H1 (cell line): ENCODE measurements around the gene ZMYM4. TPM values are rescaled to one million over a fixed set of nuclear protein-coding genes. Genes with fewer than 3 reads are reported as not detected.

ENCODE experiments used
- CTCF ChIA-PET: fragments of 300-600 bp; sonication (Branson Sonifier 250); formaldehyde crosslinking; loops from one replicate; lab custom pipeline; 2021; ENCODE audit not compliant: partially characterized antibody; lab: Charles Lee
- POLR2A ChIA-PET: fragments of 300-600 bp; sonication (Branson Sonifier 250); formaldehyde crosslinking; loops from one replicate; lab custom pipeline; 2021; ENCODE audit warnings: inconsistent platforms; ENCODE audit not compliant: partially characterized antibody; lab: Charles Lee
- DNase-seq, 2 experiments: peaks; one replicate each; pipeline versions ENCODE4 v3.0.0 to v3.0.0-alpha.2; 2010 to 2022; ENCODE audit warnings: low spot score in 2 of 2, low read depth in 1 of 2, mixed read lengths in 1 of 2
- FAIRE-seq: peaks from 2 replicates; lab custom pipeline; 2011; peaks lifted over from hg19 to GRCh38; lab: Jason Lieb, UNC
- H2AFZ ChIP-seq: 2 replicates; pipeline ENCODE4 v1.8.1; 2012; ENCODE audit warnings: low read length, inconsistent platforms
- H2AK5ac ChIP-seq: 2 replicates; pipeline ENCODE4 v1.6.1; 2013; ENCODE audit warnings: low read depth, low read length
- H2BK120ac ChIP-seq: replicated peaks from 2 replicates; pipeline ENCODE3; 2013; ENCODE audit warnings: low read depth, low read length, inconsistent platforms
- H2BK12ac ChIP-seq: 2 replicates; pipeline ENCODE4 v1.6.1; 2013; ENCODE audit warnings: low read depth, low read length
- H2BK15ac ChIP-seq: 2 replicates; pipeline ENCODE4 v1.6.1; 2013; ENCODE audit warnings: low read length
- H2BK20ac ChIP-seq: 2 replicates; pipeline ENCODE4 v1.6.1; 2013; ENCODE audit warnings: low read length
- H2BK5ac ChIP-seq: 2 replicates; pipeline ENCODE4 v1.6.1; 2013; ENCODE audit warnings: low read depth, low read length
- H3K14ac ChIP-seq: 2 replicates; pipeline ENCODE4 v1.6.1; 2013; ENCODE audit warnings: inconsistent platforms; ENCODE audit not compliant: insufficient read length
- H3K18ac ChIP-seq: 2 replicates; pipeline ENCODE4 v1.6.1; 2013; ENCODE audit warnings: low read length; ENCODE audit errors: extremely low read depth
- H3K23ac ChIP-seq: 2 replicates; pipeline ENCODE4 v1.6.1; 2013; ENCODE audit warnings: inconsistent platforms; ENCODE audit not compliant: insufficient read length
- H3K23me2 ChIP-seq: 2 replicates; pipeline ENCODE4 v1.6.1; 2013; ENCODE audit warnings: low read depth, low read length
- H3K27ac ChIP-seq: 2 replicates; pipeline ENCODE4 v1.6.1; 2011; ENCODE audit warnings: low read depth, low read length, inconsistent platforms
- H3K27me3 ChIP-seq, 4 experiments: replicated peaks in 1 of 4; 1 replicate in 1 of 4; 2 replicates in 3 of 4; pipeline versions ENCODE4 v1.6.1 to v1.8.1; 2011 to 2013; ENCODE audit warnings: low read length in 3 of 4, mild to moderate bottlenecking in 3 of 4, inconsistent platforms in 2 of 4, mixed read lengths in 2 of 4, moderate library complexity in 1 of 4; ENCODE audit not compliant: control insufficient read depth in 3 of 4, insufficient read depth in 3 of 4; ENCODE audit errors: extremely low read depth in 1 of 4
- H3K36me3 ChIP-seq, 4 experiments: 2 replicates each; pipeline versions ENCODE4 v1.6.1 to v1.8.1; 2011 to 2013; ENCODE audit warnings: mild to moderate bottlenecking in 4 of 4, low read length in 3 of 4, moderate library complexity in 2 of 4, control low read depth in 1 of 4, inconsistent platforms in 1 of 4; ENCODE audit not compliant: insufficient read depth in 4 of 4, control insufficient read depth in 2 of 4
- H3K4ac ChIP-seq: replicated peaks from 2 replicates; pipeline ENCODE3; 2013; ENCODE audit warnings: low read length, low read depth, mixed read lengths, inconsistent platforms; ENCODE audit not compliant: insufficient read length
- H3K4me1 ChIP-seq, 4 experiments: replicated peaks in 1 of 4; 1 replicate in 1 of 4; 2 replicates in 3 of 4; pipeline versions ENCODE4 v1.6.1 to v1.8.1; 2011 to 2013; ENCODE audit warnings: low read length in 3 of 4, inconsistent platforms in 2 of 4, mixed read lengths in 1 of 4; ENCODE audit not compliant: insufficient read depth in 4 of 4, control insufficient read depth in 3 of 4
- H3K4me2 ChIP-seq, 2 experiments: 2 replicates each; pipeline versions ENCODE4 v1.6.1 to v1.8.1; 2011 to 2013; ENCODE audit warnings: low read depth in 2 of 2, low read length in 2 of 2, control low read depth in 1 of 2, inconsistent platforms in 1 of 2, mild to moderate bottlenecking in 1 of 2; ENCODE audit not compliant: insufficient read depth in 1 of 2
- H3K4me3 ChIP-seq, 4 experiments: fragments of 200-600, 300-600 bp in 1 of 4; sonication (generic), shearing (Covaris generic), sonication (Bioruptor Twin) in 1 of 4; 2 replicates each; pipeline versions ENCODE4 v1.5.1 to v1.8.1; 2011 to 2016; ENCODE audit warnings: low read length in 4 of 4, low read depth in 3 of 4, control low read depth in 2 of 4, inconsistent platforms in 2 of 4, mild to moderate bottlenecking in 2 of 4, mixed read lengths in 1 of 4, moderate library complexity in 1 of 4; ENCODE audit not compliant: insufficient read depth in 2 of 4; ENCODE audit errors: extremely low read depth in 1 of 4
- H3K56ac ChIP-seq: replicated peaks from 2 replicates; pipeline ENCODE3; 2013; ENCODE audit warnings: low read depth, mild to moderate bottlenecking, mixed read lengths, low read length, inconsistent platforms; ENCODE audit not compliant: insufficient read length
- H3K79me1 ChIP-seq: 2 replicates; pipeline ENCODE4 v1.6.1; 2013; ENCODE audit warnings: low read depth, low read length, control low read depth
- H3K79me2 ChIP-seq, 2 experiments: 2 replicates each; pipeline versions ENCODE4 v1.6.1 to v1.8.1; 2012 to 2013; ENCODE audit warnings: low read length in 2 of 2, mild to moderate bottlenecking in 2 of 2, inconsistent platforms in 1 of 2; ENCODE audit not compliant: insufficient read depth in 2 of 2, control insufficient read depth in 1 of 2
- H3K9ac ChIP-seq, 4 experiments: replicated peaks in 1 of 4; 1 replicate in 1 of 4; 2 replicates in 3 of 4; pipeline versions ENCODE4 v1.6.1 to v1.8.1; 2011 to 2013; ENCODE audit warnings: low read depth in 3 of 4, low read length in 3 of 4, control low read depth in 2 of 4, mild to moderate bottlenecking in 2 of 4, moderate library complexity in 2 of 4, inconsistent platforms in 1 of 4; ENCODE audit errors: extremely low read depth in 1 of 4
- H3K9me3 ChIP-seq, 2 experiments: 2 replicates each; pipeline versions ENCODE4 v1.6.1 to v1.8.1; 2012 to 2013; ENCODE audit warnings: mild to moderate bottlenecking in 2 of 2, moderate library complexity in 2 of 2, control low read depth in 1 of 2, inconsistent platforms in 1 of 2, low read depth in 1 of 2, low read length in 1 of 2, mixed read lengths in 1 of 2; ENCODE audit not compliant: insufficient read depth in 2 of 2
- H4K20me1 ChIP-seq, 2 experiments: replicated peaks in 1 of 2; 2 replicates each; pipeline versions ENCODE3 to v1.8.1; 2011 to 2013; ENCODE audit warnings: inconsistent platforms in 2 of 2, low read length in 2 of 2, mild to moderate bottlenecking in 1 of 2; ENCODE audit not compliant: insufficient read depth in 2 of 2, control insufficient read depth in 1 of 2
- H4K5ac ChIP-seq: 2 replicates; pipeline ENCODE4 v1.6.1; 2013; ENCODE audit warnings: low read length, low read depth, mixed read lengths, inconsistent platforms; ENCODE audit not compliant: insufficient read length
- H4K8ac ChIP-seq: 2 replicates; pipeline ENCODE4 v1.8.0; 2013; ENCODE audit warnings: mild to moderate bottlenecking, moderate library complexity, low read length, inconsistent platforms; ENCODE audit not compliant: insufficient read depth; ENCODE audit errors: extremely low read depth
- H4K91ac ChIP-seq: replicated peaks from 2 replicates; pipeline ENCODE3; 2013; ENCODE audit warnings: low read length, mixed read lengths, inconsistent platforms; ENCODE audit not compliant: insufficient read length
- BCL11A ChIP-seq, 2 experiments: IDR thresholded peaks; one replicate each; pipeline ENCODE4 v1.6.1; 2011; ENCODE audit warnings: low read depth in 2 of 2, low read length in 2 of 2, mild to moderate bottlenecking in 2 of 2
- CHD1 ChIP-seq: IDR thresholded peaks from 2 replicates; pipeline ENCODE4 v1.6.1; 2012; ENCODE audit warnings: low read depth, low read length, improper control_type of control experiment
- GTF2F1 ChIP-seq: IDR thresholded peaks from 2 replicates; pipeline ENCODE4 v1.6.1; 2012; ENCODE audit warnings: low read depth, low read length, improper control_type of control experiment, borderline replicate concordance
- NANOG ChIP-seq: IDR thresholded peaks from 2 replicates; pipeline ENCODE4 v1.6.1; 2011; ENCODE audit warnings: low read length, low read depth, mild to moderate bottlenecking, inconsistent platforms; ENCODE audit not compliant: insufficient read depth, poor library complexity, severe bottlenecking
- NRF1 ChIP-seq: IDR thresholded peaks from 2 replicates; pipeline ENCODE4 v1.6.1; 2011; ENCODE audit warnings: mild to moderate bottlenecking, low read depth, low read length, improper control_type of control experiment
- POU5F1 ChIP-seq: IDR thresholded peaks from 2 replicates; pipeline ENCODE4 v1.6.1; 2011; ENCODE audit warnings: low read depth, mild to moderate bottlenecking, low read length, moderate library complexity
- RFX5 ChIP-seq: IDR thresholded peaks from 2 replicates; pipeline ENCODE4 v1.6.1; 2011; ENCODE audit warnings: low read depth, low read length, improper control_type of control experiment, borderline replicate concordance
- SIRT6 ChIP-seq: IDR thresholded peaks from one replicate; pipeline ENCODE4 v1.7.1; 2012; ENCODE audit warnings: low read length, inconsistent platforms
- TBP ChIP-seq: IDR thresholded peaks from 2 replicates; pipeline ENCODE4 v1.6.1; 2011; ENCODE audit warnings: low read depth, low read length, improper control_type of control experiment
- TCF12 ChIP-seq: IDR thresholded peaks from 2 replicates; pipeline ENCODE4 v1.6.1; 2011; ENCODE audit warnings: low read depth, mild to moderate bottlenecking, low read length
- ZNF274 ChIP-seq: IDR thresholded peaks from 2 replicates; pipeline ENCODE4 v1.7.0; 2012; ENCODE audit warnings: low read length, borderline replicate concordance; ENCODE audit errors: extremely low read depth
- polyA plus RNA-seq, 7 experiments: library from polyadenylated mRNA; depleted of rRNA in 3 of 7; stranded (reverse) in 5 of 7; unstranded in 2 of 7; fragments of >200 nt in 5 of 7; fragments of 200-250 nt in 2 of 7; gene quantifications; 1 replicate in 5 of 7; 2 replicates in 1 of 7; 4 replicates in 1 of 7; pipeline versions ENCODE4 v1.2.1 to v1.2.3, GENCODE V29; 2011 to 2013; ENCODE audit warnings: missing spikeins in 2 of 7, mixed read lengths in 2 of 7
- total RNA-seq: library from RNA; stranded (reverse); fragmentation: NEBNext Ultra II Directional; extraction: Animal tissue kit (Norgen Biotek cat#: 25700); gene quantifications from 2 replicates; pipeline ENCODE4 v1.2.1, GENCODE V29; 2021

The ZMYM4 gene
- total and polyA plus RNA-seq, 2 of the 8 experiments (the other 6 are each of a cell fraction or from before 2014, with no cell fraction given), result 16.7 to 81.3 TPM

- peaks cover 0 to 84% of the 10 kb centered on the region in 2 experiments; a peak in 3 of 4 replicates for H3K79me2 ChIP-seq
- FAIRE-seq, result no peak
- TF ChIP-seq NRF1 (no peak), GTF2F1 (no peak), POU5F1 (no peak), SIRT6 (no peak), CHD1 (no peak), ZNF274 (no peak), TCF12 (no peak), TBP (no peak), BCL11A (IDR thresholded peaks at IDR 0.05; ENCODE audit: low read depth in 2 of 2, low read length in 2 of 2) (no peak), NANOG (no peak), RFX5 (no peak)
Measured at GRCh38 chr1:35282172-35282571, 13.7 kb downstream of the ZMYM4 start.

More at GRCh38 chr1:35282172-35282571, 13.7 kb downstream of the ZMYM4 start:
- Histone ChIP-seq H4K91ac (no peak overlapping the region), H3K4ac (no peak overlapping the region), H4K5ac (no peak overlapping the region), H3K23me2 (no peaks in the 10 kb centered on the region; the same call in 1 of the 2 replicates), H3K27ac (no peak overlapping the region), H4K20me1 (no peaks in the 10 kb centered on the region), H2AFZ (no peak overlapping the region), H3K27me3 (no peaks in the 10 kb centered on the region), H3K79me1 (peaks cover 5% of the 10 kb centered on the region; the same call in 1 of the 2 replicates), H3K18ac (no peak overlapping the region), H3K9ac (no peak overlapping the region), H2AK5ac (no peak overlapping the region), H3K9me3 (peaks cover 4 to 6% of the 10 kb centered on the region in 2 experiments; a peak in 1 of 4 replicates), H3K23ac (no peak overlapping the region), H3K14ac (no peak overlapping the region), H2BK120ac (no peak overlapping the region), H2BK20ac (no peak overlapping the region), H2BK5ac (no peak overlapping the region), H3K4me2 (no peak overlapping the region), H3K36me3 (peaks cover 0 to 19% (median 9%) of the 10 kb centered on the region in 4 experiments; a peak in 3 of 8 replicates), H3K56ac (no peak overlapping the region), H2BK12ac (no peak overlapping the region), H4K8ac (no peak overlapping the region), H2BK15ac (no peak overlapping the region), H3K4me3 (no peak overlapping the region), H3K4me1 (no peaks in the 10 kb centered on the region)
- POLR2A ChIA-PET, result interaction anchor here (0.5 kb wide), 1 partner anchor 40 kb away, joined by 3 read pairs; no protein-coding TSS in a partner anchor
- DNase-seq, result no peak
- CTCF ChIA-PET, result interaction anchor here (0.7 to 1.3 kb wide), 2 partner anchors 12 to 80 kb away, joined by 3 read pairs; no protein-coding TSS in a partner anchor
